ENCODE measurements around the gene CLIP1.

GRCh38 chr12:122402264-122402663 is 20.2 kb downstream of the CLIP1 start:
- TF ChIP-seq CTCF (IDR thresholded peaks at IDR 0.05) (no peak), POLR2A (IDR thresholded peaks at IDR 0.05) (no peak)

Data from Peyer's patch (tissue), 4 donors.